Measurements from ENCODE around the gene MAFF. TPM values are rescaled to one million over a fixed set of nuclear protein-coding genes. Genes with fewer than 3 reads are reported as not detected.

The MAFF gene
- total RNA-seq, 1 experiment from 2014 or later = 5.8 TPM

- TF ChIP-seq CTCF (conservative IDR thresholded peaks at IDR 0.05) = no peak
- H3K79me1 ChIP-seq (ENCODE audit: insufficient read depth, low read depth, low read length, poor library complexity, severe bottlenecking) = no peaks in the 10 kb centered on the region
- no peak overlapping the region for H4K91ac ChIP-seq (ENCODE audit: insufficient read length, low read depth, low read length)
- no peak for DNase-seq
- H3K4me1 Mint-ChIP-seq = peaks cover 26 to 38% of the 10 kb centered on the region in 2 experiments
- no peaks in the 10 kb centered on the region for H3K36me3 Mint-ChIP-seq (ENCODE audit: insufficient read depth in 1 of 3, low read depth in 3 of 3)
- no peak overlapping the region for H2BK5ac ChIP-seq (ENCODE audit: insufficient read length, low read length)
- no peak overlapping the region for H4K5ac ChIP-seq (ENCODE audit: insufficient read length, low read depth, low read length)
- H4K20me1 ChIP-seq (ENCODE audit: control insufficient read depth, insufficient read depth, insufficient read length) = no peaks in the 10 kb centered on the region
- H2BK12ac ChIP-seq (ENCODE audit: insufficient read length, low read depth, low read length) = no peak overlapping the region
- H3K27ac ChIP-seq (ENCODE audit: insufficient read length, low read depth, low read length) = no peak overlapping the region
- H2BK15ac ChIP-seq (ENCODE audit: low read depth, low read length) = no peak overlapping the region
- no peak overlapping the region for H3T11ph ChIP-seq (ENCODE audit: low read length)
- H3K4me3 Mint-ChIP-seq = no peak overlapping the region
- no peak overlapping the region for H3K4ac ChIP-seq (ENCODE audit: low read depth, low read length)
- H3K9ac ChIP-seq (ENCODE audit: extremely low read depth, insufficient read length, low read length) = no peak overlapping the region
- H3K4me1 ChIP-seq (ENCODE audit: insufficient read depth, low read length) = peaks cover 12% of the 10 kb centered on the region
- no CpG with 5 or more reads among the region's 7 CpGs for WGBS (ENCODE audit: extremely low coverage, insufficient read length, low lambda C conversion rate)
- no peak overlapping the region for H2AFZ ChIP-seq (ENCODE audit: low read length)
- no peak overlapping the region for H3K18ac ChIP-seq (ENCODE audit: insufficient read length, low read depth, low read length)
- no peaks in the 10 kb centered on the region for H3K9me3 ChIP-seq (ENCODE audit: control insufficient read depth, low read depth, low read length)
- no peak overlapping the region for H2BK120ac ChIP-seq (ENCODE audit: low read depth, low read length, poor library complexity, severe bottlenecking)
- H3K27me3 Mint-ChIP-seq (ENCODE audit: low read depth) = peaks cover 7% of the 10 kb centered on the region
- no peak overlapping the region for H2BK20ac ChIP-seq (ENCODE audit: low read depth, low read length, poor library complexity, severe bottlenecking)
- H2AK5ac ChIP-seq (ENCODE audit: insufficient read length, low read length) = no peak overlapping the region
- no peak overlapping the region for H3K27ac Mint-ChIP-seq
- no peaks in the 10 kb centered on the region for H3K27me3 ChIP-seq (ENCODE audit: insufficient read depth, low read length)
- H4K8ac ChIP-seq (replicated peaks; ENCODE audit: insufficient read length, low read depth, low read length) = no peak overlapping the region
- no peak overlapping the region for H3K56ac ChIP-seq (ENCODE audit: insufficient read length, low read depth, low read length)
- no peak overlapping the region for H3K14ac ChIP-seq (ENCODE audit: insufficient read depth, low read length)
- peaks cover 5 to 12% of the 10 kb centered on the region in 2 experiments for H3K9me3 Mint-ChIP-seq
- no peaks in the 10 kb centered on the region for H3K79me2 ChIP-seq (ENCODE audit: insufficient read depth, low read length)
- H3K4me2 ChIP-seq (ENCODE audit: insufficient read depth, insufficient read length, low read length) = no peak overlapping the region
- no peak overlapping the region for H3K23ac ChIP-seq (ENCODE audit: insufficient read length, low read depth, low read length)
- H3K23me2 ChIP-seq (ENCODE audit: insufficient read length, low read depth, low read length, poor library complexity, severe bottlenecking) = peaks cover 8% of the 10 kb centered on the region
Observed at GRCh38 chr22:38184788-38185187, 17.0 kb upstream of the MAFF start.
